HG02870 (cell line): ENCODE measurements around the gene NFXL1.

ENCODE experiments used
- ATAC-seq: cut with Tn5 transposase; IDR thresholded peaks from one replicate; pipeline ENCODE4 v1.9.1; 2021; ENCODE audit warnings: mild to moderate bottlenecking, moderate library complexity; ENCODE audit not compliant: unreplicated experiment

Gene NFXL1

DNA sequence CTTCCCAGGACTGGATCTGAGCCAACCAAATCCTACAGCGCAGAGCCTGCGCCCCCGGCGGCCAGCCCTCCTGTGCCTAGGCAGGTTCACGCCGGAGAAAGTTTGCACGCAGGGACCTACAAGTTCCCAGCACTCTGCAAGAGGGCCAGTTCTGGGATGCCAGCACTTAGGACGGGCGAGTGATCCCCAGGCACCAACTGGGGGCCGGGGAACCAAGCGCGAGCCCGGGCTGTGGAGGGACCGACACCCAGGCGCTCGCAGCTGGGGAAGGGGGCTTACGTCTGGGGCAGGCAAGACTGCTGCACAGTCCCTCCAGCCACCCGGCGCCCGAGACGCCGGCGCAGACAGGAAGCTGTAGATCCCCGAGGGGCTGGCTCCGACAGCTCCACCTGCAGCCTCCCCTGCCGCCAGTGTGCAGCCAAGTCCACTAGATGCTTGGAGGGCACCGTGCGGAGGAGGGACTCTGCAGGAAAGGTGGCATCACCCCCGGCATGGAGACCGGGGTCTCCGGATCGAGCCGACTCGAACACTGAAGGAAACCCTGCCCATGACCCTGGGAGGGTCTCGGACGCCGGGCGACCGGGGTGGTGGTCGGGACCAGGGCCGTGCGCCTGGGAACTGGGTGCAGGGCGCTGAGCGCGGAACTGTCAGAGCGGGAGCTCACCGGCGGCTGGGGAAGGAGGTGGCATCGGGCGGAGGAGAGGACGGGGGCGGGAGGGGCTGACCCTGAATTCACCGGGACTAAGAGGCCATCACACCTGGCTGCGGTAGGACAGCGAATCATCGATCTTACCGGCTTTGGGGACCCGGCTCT lies 77.1 kb downstream of the NFXL1 start:
- ATAC-seq: peak; percentile 36

DNA sequence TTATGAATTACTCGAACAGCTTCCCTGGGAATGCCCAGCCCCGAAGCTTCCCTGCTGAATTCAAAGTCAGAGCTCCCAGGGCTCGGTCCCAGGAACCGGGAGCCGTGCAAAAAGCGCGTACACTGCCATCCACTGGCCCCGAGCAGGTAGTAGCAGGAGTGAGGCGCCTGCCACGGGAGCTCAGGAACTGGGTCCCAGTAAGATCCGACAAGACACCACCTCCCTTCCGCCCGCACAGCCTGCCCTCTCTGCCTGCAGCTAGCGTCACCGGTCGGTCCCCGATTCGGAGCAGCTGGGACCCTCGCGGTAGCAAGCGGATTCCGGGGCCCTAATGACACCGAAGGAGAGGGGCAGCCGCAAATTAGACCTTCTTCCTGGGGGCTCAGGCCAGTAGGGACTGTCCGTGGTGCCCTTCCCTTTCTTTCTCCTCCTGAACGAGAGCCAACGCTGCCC lies 77.7 kb downstream of the NFXL1 start:
- peak; percentile 58 for ATAC-seq

DNA sequence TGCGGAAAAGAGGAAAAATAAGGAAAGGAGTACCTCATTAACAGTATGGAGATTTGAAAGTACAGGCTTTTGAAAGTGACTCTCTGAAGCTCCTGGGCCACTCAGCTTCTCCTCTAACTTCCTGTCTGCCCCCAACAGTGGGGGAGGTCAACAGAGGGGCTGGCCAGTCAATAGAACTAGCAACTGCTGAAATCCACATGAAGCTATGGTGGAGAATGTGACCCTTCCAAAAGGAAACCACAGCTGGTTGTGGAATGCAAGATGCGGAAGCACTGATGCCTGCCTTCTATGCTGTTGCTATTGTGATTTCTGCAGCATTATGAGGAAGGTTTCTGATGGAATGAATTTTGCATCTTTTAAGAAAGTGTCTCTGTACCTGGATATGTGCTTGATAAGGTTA lies 78.9 kb downstream of the NFXL1 start:
- ATAC-seq: no peak

DNA sequence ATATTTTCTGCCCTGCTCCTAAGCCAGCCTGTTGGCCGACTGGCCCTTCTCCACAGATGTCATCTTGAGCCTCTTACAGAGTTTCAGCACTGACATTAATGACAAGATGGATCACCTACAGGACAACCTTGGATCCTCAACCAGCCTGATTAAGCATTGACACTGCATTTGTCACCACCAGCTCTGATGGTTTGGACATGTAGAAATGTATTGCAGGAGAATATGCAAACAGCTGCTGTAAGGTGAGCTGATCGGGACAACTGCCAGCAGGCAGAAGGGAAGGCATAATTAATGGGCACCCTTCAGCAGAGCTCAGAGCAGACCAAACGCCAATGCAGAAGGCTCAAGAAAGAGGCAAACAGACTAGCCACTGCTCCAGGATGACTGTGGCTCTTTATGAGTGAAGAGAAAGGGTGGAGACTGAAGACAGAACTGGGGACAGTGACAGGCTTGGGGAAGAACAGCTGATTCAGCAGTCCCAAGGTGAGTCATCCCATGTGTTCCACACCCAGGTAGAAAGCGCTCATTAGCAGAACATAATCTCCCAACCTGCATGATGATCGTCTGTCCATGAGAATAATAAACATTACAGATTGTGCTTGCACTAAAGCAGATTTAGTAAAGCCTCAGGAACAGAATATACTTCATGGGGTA lies 83.2 kb downstream of the NFXL1 start:
- no peak for ATAC-seq

DNA sequence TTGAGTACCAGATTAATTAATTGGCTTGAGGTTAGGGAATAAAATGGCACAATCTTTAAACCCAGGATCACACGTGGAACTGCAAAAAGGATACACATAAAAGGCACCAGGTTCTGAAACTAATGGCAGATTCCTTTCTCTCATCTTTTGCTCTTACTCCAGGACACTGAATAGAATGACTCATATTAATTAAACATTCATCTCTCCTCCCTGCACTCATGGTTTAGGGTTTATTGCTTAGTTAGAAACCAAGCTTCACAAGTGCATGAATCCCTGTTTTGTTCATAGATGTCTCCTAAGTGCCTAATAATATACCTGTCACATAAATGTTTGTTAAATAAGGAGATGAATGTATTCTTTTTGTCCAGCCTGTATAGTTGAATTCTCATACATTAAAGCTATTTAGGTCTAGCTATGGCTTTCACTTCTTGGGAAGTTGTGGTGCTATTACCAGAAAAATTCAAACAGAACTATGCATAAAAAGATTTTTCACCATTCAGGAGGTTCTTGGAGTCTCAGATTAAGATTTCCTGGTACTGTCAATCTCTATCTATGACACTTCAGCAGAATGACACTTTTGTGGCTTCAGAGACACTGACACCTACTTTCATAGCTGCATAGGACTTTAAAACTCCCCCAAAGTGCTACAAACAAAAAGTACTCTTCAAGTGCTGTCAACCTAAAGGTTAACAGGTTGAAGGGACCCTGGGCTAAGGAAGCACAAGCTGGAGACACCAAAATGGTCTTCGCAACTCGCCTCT lies 83.9 kb downstream of the NFXL1 start:
- no peak for ATAC-seq

DNA sequence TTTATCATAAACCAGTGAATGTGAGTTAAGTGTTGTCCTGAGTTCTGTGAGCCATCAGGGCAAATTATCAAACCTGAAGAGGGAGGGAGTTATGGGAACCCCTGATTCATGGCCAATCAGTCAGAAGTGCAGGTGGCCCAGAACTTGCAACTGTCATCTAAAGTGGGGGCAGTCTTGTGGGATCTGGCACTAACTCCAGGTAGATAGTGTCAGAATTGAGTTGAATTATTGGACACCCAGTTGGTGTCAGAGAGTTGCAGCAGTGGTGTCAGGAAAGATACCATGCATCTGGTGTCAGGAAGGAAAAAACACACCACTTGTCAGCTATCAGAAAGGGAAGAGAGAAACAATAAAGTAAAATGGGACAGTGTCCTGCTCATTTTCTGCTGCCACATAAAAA lies 84.9 kb downstream of the NFXL1 start:
- no peak for ATAC-seq

DNA sequence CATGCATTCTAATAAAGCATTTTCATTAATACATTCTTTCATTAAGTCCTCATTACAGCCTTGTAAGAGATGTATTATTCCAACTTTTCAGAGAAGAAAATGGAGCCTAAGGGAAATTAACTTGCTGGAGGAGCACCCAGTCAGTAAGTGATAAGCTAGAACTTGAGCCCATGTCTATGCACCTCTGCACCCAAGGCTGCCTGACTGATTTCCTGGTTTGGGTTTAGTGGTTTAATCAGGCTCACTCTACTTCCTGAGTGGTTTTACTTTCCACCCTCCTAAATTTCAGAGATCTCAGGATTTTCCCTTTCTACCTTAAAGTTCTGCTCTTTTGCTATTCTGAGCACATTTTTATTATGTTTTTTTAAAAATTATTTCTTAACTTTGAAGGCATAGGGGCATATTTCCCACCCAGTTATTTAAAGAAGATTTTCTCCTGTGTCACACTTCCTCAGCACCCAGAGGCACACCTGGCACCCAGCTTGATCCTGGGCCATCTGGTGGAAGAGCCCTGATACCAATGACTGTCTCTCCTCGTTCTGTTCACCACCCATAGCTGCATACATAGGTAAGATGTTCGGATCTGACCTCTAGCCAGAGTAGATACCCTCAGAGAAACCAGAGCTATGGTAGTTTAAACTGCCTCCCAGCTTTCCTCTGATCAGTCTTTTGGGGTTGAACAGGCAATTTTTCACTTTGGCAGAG lies 86.9 kb downstream of the NFXL1 start:
- no peak for ATAC-seq

DNA sequence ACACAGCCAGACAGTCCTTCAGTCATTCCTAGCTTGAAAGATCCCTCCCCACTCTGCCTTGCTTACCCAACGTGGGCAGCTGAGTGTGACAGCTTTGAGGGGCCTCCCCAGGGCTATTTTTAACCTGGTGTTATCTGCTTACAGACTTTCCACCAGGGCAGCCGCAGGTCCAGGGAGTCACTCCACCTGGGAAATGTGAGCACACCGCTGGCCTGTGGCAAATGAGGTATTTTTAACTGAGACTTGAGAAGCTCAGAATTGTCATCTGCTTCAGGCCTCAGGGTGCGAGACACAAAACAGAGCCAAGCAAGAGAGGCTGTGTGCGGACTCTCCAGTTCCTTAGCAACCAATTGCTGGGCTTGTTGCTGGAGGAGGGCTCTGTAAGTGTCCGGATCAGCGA lies 89.5 kb downstream of the NFXL1 start:
- ATAC-seq: no peak

DNA sequence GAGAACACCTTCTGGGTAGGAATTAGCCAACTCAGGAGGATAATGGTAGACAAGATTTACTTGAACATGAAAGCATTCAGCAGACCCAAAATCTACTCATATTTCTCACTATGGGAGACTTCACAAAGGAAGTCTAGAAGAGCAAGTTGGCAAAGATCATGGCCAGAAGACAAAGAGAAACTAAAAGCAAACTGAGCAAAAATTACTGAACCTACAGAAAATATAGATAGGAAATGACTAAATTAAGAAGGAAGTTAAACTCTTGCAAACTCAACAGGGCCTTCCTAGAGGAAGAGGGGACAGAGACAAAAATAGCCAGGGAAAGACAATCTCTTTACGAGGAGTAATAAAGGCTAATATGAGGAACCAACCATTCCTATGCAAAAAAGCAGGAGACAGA lies 95.2 kb downstream of the NFXL1 start:
- ATAC-seq: no peak

DNA sequence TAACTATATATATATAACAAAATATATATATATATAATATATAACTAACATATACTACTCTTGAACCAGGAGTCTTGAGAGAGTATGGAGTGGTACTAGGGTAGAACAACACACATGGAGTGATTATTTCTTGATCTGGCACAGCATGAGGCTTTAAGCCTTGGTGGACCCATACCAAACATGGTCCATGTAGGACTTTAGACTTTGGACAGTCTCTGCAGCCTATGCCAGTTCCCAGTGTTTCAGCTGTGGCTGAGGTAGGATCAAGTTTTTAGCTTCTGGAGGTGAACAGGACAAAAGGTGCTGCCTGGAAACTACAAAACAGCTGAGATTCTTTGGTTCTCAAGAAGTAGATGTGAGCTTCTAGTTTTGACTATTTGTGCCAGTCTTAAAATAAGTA lies 97.1 kb downstream of the NFXL1 start:
- ATAC-seq: no peak

DNA sequence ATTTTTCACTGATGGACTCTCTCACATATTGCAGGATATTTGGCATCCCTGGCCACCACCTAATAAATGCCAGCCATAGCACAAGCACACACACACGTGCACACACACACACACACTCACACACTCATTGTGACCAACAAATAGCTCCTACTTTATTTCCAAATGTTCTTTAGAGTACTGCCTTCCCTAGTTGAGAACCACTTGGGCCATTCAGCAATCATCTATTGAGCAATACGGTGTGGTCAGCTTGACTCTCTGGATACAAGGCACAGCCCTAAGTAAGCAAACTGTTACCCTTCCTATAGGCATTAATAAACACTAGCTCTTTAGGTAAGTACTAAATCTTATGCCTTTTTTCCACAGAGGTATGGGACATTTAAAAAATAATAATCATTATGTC lies 97.6 kb downstream of the NFXL1 start:
- ATAC-seq: no peak

DNA sequence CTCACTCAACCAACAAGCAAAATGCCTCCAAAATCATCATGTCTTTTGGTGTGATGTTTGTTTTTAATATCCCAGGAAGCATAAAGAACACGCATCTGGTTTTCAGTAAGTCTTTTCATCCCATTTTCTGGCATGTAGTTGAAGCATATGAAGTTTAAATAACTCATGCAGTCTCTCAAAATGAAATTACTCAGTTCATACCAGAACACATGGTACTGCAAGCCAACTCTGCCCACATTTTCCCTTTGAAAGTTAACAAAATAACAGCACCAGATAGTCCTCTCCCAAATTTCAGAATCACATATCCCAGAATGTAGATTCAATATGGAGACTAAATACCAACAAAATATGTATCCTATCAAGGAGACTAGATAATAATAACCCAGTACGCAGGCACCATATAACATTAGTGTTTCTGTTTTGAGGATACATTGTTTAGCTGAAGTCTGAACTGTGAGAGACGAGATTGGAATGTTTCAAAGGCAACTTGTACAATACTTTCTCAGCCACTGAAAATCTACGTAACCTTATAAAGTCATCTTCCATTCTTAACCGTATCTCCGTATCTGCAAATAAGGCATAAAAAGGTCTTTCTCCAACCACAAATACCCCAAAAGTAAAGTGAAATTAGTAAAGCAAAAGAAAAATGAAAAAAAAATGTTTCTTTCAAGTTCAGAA lies 99.6 kb downstream of the NFXL1 start:
- no peak for ATAC-seq

DNA sequence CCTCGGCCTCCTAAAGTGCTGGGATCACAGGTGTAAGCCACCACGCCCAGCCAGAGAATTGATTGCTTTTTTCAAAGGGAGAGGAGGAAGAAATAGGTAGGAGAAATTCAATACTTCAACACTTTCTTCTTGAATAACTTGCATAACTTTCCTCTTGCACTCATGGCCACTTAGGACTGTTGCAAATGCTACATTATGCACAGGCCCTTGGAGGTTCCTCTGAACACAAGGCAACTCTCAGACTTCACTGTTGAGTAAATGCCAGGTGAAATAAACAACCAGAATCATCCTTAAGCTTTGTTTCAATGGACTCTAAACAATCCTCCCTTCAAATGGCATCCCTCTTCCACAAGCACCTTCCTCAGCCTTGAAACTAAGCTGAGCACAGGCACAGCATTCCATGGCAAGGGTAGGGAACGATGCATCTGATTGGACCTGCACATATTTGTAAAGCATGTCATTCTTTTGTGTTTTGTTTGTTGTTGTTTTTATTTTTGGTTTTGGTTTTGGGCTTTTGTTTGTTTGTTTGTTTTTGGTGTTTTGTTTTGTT lies 104.7 kb downstream of the NFXL1 start:
- ATAC-seq: no peak

DNA sequence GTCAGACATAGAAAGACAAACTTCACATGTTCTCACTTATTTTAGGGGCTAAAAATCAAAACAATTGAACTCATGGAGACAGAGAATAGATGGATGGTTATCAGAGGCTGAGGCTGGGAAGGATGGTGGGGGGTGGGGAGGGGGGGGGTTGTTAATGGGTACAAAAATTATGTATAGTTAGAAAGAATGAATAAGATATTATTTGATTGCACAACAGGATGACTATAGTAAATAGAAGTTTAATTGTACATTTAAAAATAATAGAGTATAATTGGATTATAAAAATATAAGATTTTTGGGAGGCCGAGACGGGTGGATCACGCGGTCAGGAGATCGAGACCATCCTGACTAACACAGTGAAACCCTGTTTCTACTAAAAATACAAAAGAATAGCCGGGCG lies 109.8 kb downstream of the NFXL1 start:
- ATAC-seq: no peak

DNA sequence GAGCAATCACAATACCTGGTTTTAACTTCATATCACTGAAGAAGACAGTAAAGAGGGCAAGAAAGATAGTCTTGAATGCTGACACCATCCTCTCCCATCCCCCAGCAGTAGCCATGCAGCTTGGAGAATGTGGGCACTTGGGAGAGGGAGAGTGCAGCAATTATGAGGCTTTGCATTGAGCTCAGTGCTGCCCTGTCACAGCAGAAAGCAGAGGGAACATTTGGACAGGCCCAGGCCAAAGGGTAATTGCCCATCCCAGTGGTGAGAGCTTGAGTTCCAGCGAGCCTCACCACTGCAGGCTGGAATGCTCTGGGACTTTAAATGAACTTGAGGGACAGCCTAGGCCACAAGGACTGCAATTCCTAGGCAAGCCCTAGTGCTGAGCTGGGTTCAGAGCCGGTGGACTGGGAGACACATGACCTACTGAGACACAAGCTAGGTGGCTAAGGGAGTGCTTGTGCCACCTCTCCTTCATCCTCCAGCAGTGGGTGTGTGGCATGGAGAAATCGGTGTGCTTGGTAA lies 112.8 kb downstream of the NFXL1 start:
- ATAC-seq: no peak

DNA sequence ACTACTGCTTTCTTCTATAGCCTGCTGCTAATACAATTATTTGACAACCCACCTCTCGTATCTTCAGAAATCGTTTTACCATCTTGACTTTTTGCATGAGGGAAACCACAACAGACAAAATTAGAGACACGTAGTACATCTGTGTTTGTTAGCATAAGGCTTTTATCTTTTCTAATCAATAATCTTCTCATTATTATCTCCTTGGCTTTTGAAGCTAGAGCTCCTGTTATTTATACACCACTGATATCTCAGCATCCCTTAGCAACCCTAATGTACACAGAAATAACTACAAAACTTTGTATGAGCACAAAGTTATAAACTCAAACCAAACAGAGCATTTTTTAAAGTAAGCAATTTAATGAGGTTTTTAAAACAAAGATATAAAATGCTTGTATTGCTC lies 116.2 kb downstream of the NFXL1 start:
- ATAC-seq: no peak
